Measurements from ENCODE around the gene PLXND1. TPM values are rescaled to one million over a fixed set of nuclear protein-coding genes. Genes with fewer than 3 reads are reported as not detected.

The PLXND1 gene
- total RNA-seq, 1 donor from 2014 or later: 14.3 TPM

Small RNAs within 50 kb of the gene (small RNA-seq; reads per million reads assigned to genes)
- not detected for gene RN7SL752P

Other genes starting within 250 kb of the PLXND1 start
- 0.16 TPM for gene EFCAB12, start 178.0 kb downstream of the PLXND1 start, total RNA-seq
- gene MBD4, start 166.7 kb downstream of the PLXND1 start, total RNA-seq: 29.0 TPM
- 23.7 TPM for gene IFT122, start 166.5 kb downstream of the PLXND1 start, total RNA-seq
- not detected for gene RHO, start 78.0 kb downstream of the PLXND1 start, total RNA-seq
- gene H1-8, start 63.5 kb downstream of the PLXND1 start, total RNA-seq: not detected